Measurements from ENCODE around the gene ELOVL2.
"Not testable (repeated sequence)": the region's sequence is repeated elsewhere in the genome, so short reads cannot be mapped to it uniquely, and the experiment has no call there.

Gene ELOVL2

DNA sequence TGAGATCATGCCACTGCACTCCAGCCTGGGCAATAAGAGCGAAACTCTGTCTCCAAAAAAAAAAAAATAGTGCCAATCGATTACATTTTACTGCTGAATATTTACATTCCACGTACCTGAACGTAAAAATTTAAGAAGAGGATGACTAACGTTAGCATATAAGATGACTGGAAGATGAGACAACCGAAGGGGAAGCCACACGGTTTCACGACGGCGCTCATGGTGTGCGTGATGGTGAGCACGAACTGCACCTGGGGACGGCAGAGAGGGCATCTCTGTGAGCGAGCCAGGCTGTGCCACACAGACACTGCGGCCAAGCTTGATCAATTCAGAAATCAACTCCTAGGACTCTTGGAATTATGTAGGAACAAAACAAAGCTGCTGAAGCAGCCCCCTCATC, 54.5 kb downstream of the ELOVL2 start:
- DNase-seq = no peak

DNA sequence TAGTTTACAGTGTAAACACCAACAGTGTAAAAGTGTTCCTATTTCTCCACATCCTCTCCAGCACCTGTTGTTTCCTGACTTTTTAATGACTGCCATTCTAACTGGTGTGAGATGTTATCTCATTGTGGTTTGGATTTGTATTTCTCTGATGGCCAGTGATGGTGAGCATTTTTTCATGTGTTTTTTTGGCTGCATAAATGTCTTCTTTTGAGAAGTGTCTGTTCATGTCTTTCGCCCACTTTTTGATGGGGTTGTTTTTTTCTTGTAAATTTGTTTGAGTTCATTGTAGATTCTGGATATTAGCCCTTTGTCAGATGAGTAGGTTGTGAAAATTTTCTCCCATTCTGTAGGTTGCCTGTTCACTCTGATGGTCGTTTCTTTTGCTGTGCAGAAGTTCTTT, 59.1 kb downstream of the ELOVL2 start:
- H3K4me3 Mint-ChIP-seq, DNase-seq, H3K27ac Mint-ChIP-seq, H3K9me3 Mint-ChIP-seq, H3K4me1 Mint-ChIP-seq, ATAC-seq: not testable (repeated sequence)
- peaks cover 27% of the 10 kb centered on the region for H3K27me3 Mint-ChIP-seq

More for the DNA sequence above, 54.5 kb downstream of the ELOVL2 start:
- Mint-ChIP-seq H3K4me3 (no peak overlapping the region), H3K9me3 (peaks cover 0 to 5% of the 10 kb centered on the region in 2 donors), H3K27me3 (peaks cover 18% of the 10 kb centered on the region), H3K27ac (no peak overlapping the region), H3K4me1 (no peaks in the 10 kb centered on the region)
- ATAC-seq = no peak

DNA sequence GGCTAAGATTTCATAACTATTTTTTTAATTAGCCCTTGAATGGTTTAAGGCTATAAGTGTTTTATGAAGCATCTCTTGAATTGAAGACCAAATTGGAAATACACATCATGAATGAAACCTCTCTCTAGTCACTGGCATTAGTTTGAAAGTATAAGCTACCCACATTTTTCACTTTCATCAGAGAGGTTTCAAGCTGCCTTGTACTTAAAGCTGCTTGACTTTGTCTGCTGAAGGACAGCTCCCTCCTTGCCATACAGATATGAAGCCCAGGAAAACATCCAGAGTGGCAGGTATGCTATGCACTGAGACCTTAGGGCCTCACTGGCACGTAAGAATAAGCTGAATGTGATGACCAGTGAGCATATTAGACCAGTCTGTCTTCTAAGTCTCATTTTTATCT, 62.7 kb downstream of the ELOVL2 start:
- H3K27ac Mint-ChIP-seq = peak overlapping the region in 1 of 2 donors; percentile 78
- H3K27me3 Mint-ChIP-seq = peaks cover 21% of the 10 kb centered on the region
- H3K4me1 Mint-ChIP-seq = no peaks in the 10 kb centered on the region
- no peak for ATAC-seq
- DNase-seq = no peak
- no peaks in the 10 kb centered on the region for H3K9me3 Mint-ChIP-seq
- H3K4me3 Mint-ChIP-seq = no peak overlapping the region

DNA sequence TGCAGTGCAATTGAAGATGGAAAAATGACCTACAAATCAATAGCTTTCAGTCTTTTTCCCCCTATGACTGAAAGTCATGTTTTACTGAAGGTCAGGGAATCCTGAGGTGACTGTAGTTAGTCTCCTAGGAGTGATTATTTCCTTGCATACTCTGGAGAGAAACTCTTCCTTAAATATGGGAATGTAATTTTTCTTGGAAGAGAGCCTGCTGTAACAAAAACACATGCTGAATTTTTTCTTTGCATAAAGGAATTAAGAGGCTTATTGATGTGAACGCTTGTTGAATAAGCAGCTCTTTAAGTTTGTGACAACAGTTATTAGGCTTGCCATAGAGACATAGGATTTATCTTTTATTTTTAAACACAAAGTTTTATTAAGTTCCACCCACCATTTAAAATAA, 64.5 kb downstream of the ELOVL2 start:
- no peak for DNase-seq
- ATAC-seq = no peak
- H3K4me1 Mint-ChIP-seq = no peaks in the 10 kb centered on the region
- no peak overlapping the region for H3K4me3 Mint-ChIP-seq
- H3K27me3 Mint-ChIP-seq = peaks cover 21% of the 10 kb centered on the region
- no peaks in the 10 kb centered on the region for H3K9me3 Mint-ChIP-seq
- H3K27ac Mint-ChIP-seq = no peak overlapping the region

DNA sequence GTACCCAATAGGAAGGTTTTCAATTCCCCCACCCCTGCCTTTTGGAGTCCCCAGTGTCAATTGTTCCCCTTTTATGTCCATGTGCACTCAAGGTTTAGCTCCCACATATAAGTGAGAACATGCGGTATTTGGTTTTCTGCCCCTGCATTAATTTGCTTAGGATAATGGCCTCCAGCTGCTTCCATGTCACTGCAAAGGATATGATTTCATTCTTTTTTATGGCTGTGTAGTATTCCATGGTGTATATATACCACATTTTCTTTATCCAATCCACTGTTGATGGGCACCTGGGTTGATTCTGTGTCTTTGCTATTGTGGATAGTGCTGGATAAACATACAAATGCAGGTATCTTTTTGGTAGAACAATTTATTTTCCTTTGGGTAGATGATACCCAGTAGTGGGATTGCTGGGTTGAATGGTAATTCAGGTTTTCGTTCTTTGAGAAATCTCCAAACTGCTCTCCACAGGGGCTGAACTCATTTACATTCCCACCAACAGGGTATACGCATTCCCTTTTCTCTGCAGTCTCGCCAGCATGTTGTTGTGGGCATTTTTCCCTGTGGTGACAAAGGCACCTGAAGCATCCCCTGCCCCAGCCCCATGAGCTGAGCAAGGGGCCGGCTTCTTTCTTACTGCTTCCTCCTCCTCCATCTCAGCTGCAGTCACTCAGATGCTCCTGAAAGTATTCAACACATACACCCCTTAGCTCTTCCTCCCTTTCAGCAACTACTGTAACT, 66.7 kb downstream of the ELOVL2 start:
- DNase-seq (no peak), ATAC-seq (no peak)
- no peaks in the 10 kb centered on the region for H3K4me1 Mint-ChIP-seq
- peaks cover 21% of the 10 kb centered on the region for H3K27me3 Mint-ChIP-seq
- no peaks in the 10 kb centered on the region for H3K9me3 Mint-ChIP-seq
- no peak overlapping the region for H3K27ac Mint-ChIP-seq
- no peak overlapping the region for H3K4me3 Mint-ChIP-seq

DNA sequence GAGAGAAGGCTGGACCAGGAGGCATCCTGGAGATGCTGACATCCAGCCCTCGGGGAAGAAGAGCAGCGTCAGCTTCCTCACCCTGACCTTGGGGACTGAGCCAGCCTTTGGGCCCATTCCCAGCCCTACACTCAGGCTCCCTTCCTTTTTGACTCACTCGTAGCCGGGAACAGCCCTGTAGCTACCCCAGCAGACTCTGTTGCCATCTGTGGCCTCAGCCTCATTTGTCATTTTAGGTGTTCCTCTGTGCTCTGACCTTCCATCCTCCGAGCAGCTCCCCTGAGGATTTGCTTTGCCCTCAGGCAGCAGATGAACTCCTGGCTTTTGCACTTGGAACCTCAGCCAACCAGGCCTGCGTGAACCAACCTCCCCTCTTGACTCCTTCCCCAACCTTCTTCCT, 67.5 kb downstream of the ELOVL2 start:
- ATAC-seq (no peak), DNase-seq (no peak)
- Mint-ChIP-seq H3K27ac (no peak overlapping the region), H3K9me3 (no peaks in the 10 kb centered on the region), H3K27me3 (peaks cover 13% of the 10 kb centered on the region), H3K4me1 (no peaks in the 10 kb centered on the region), H3K4me3 (no peak overlapping the region)

DNA sequence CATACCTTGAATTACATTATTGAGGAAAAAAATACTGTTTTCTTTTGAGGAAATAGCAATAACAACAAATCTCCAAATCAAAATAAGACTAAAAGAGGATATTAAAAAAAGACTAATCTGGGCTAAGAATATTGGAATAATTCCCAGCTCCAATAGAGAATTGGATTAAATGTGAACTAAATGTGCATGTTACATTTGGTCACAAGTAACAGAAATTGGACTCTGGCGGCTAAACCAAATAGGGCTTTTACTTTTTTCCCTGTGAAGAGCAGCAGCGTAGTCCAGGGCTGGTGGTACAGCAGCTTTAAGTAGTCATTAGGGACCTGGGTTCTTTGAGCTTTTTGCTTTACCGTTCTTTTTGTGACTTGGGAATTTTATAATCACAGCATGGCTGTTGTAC, 71.9 kb downstream of the ELOVL2 start:
- Mint-ChIP-seq H3K4me3 (no peak overlapping the region), H3K9me3 (no peaks in the 10 kb centered on the region), H3K27ac (no peak overlapping the region), H3K4me1 (no peaks in the 10 kb centered on the region), H3K27me3 (peaks cover 9% of the 10 kb centered on the region)
- no peak for ATAC-seq
- no peak for DNase-seq

DNA sequence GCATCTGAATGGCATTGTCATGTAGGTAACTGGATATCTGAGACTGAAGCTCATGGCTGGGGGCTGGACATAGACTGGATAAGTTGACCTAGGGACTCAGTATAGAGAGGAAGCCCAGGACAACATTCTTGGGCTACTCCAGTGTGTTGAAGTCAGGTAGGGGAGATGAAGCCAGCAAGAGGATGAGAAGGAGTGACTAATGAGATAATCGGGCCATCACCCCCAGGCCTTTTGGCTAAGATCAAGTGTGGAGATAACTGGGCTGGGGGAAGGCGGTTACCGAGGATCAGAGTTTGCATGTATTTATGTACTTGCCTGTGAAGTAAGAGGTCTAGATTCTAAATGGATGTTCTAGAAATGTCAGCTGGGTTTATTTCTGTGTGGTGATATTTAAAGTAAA, 73.4 kb downstream of the ELOVL2 start:
- H3K4me1 Mint-ChIP-seq = no peaks in the 10 kb centered on the region
- H3K27me3 Mint-ChIP-seq = peaks cover 9% of the 10 kb centered on the region
- H3K9me3 Mint-ChIP-seq = no peaks in the 10 kb centered on the region
- no peak for DNase-seq
- H3K27ac Mint-ChIP-seq = no peak overlapping the region
- H3K4me3 Mint-ChIP-seq = no peak overlapping the region
- ATAC-seq = no peak

DNA sequence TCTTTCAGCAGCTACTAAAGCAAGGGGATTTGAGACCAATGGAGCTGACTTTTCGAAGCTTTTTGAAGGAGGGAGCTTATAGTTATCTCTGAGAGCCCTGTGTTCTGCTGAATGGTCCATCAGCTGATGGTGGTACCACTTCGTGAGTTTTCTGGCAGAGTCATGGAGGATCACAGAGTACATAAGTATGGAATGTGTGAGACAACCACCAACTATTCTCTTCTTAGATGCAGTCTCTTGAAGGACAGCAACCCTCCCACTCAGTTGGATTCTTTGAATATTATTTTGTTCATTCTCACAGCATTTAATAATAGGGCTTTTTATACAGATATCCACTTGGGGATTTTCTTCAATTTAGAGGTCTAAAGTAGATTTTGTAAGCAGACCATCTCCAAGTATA, 75.3 kb downstream of the ELOVL2 start:
- Mint-ChIP-seq H3K4me1 (no peaks in the 10 kb centered on the region), H3K4me3 (no peak overlapping the region), H3K27ac (no peak overlapping the region), H3K27me3 (peaks cover 9% of the 10 kb centered on the region), H3K9me3 (no peaks in the 10 kb centered on the region)
- ATAC-seq (no peak), DNase-seq (no peak)

DNA sequence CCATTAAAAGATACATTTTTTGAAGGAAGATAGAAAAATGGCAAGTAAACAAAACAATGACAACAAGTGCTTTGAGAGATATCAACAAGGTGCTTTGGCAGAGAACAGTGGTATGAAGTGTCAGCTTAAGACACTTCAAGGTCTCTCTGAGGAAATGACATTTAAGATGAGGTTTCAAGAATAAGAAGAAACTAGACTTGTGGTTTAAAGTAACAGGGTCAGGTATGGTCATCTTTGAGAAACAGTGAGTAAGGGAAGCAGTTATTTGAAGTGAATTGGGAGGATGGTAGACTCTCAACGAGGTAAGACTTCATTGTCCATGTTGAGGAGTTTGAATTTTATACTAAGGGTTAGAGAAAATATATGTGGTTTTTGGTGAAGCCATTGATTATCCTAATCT, 79.4 kb downstream of the ELOVL2 start:
- Mint-ChIP-seq H3K27ac (no peak overlapping the region), H3K27me3 (peaks cover 13% of the 10 kb centered on the region), H3K9me3 (no peaks in the 10 kb centered on the region), H3K4me3 (no peak overlapping the region), H3K4me1 (no peaks in the 10 kb centered on the region)
- DNase-seq (no peak), ATAC-seq (peak; percentile 52)

DNA sequence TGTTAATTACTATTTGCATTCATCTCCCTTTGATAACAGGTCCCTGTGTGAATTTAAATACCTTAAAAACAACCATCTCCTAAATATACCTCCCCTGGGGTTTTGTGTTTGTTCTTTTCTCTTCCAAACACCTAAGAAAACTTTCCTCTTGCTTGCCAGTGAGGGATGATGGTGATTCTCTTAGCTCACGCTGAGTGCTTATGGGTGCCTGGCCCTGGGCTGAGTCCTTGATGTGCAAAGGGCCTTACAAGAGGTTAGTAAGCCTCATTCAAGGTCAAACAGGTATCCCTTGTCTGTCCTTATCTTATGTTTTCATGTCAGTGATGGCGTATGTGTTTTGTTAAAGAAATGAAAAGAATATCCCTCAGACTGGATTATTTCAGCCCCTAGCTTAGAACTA, 81.0 kb downstream of the ELOVL2 start:
- no peak for DNase-seq
- ATAC-seq = no peak
- no peaks in the 10 kb centered on the region for H3K4me1 Mint-ChIP-seq
- H3K27me3 Mint-ChIP-seq = peaks cover 22% of the 10 kb centered on the region
- H3K9me3 Mint-ChIP-seq = no peaks in the 10 kb centered on the region
- H3K27ac Mint-ChIP-seq = no peak overlapping the region
- H3K4me3 Mint-ChIP-seq = no peak overlapping the region

DNA sequence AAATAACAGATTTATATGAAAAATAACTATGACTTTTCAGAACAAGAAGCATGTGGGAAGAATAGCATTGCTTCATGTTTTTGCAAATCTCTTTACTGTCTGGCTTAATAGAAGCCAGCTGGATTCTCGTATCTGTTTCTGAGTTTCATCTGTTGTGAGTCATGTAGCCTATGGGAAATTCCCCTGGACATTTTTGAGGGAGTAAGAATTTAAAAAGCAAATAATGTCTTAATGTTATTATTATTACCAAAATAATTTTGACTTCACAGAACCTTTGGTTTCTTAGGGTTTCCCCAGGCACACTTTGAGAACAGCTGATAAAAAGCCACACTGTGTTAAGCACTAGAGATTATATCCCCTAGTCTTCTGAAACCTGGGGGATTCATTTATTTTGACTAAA, 81.4 kb downstream of the ELOVL2 start:
- Mint-ChIP-seq H3K27ac (no peak overlapping the region), H3K4me3 (no peak overlapping the region), H3K27me3 (peaks cover 22% of the 10 kb centered on the region), H3K9me3 (no peaks in the 10 kb centered on the region), H3K4me1 (no peaks in the 10 kb centered on the region)
- ATAC-seq (no peak), DNase-seq (no peak)

DNA sequence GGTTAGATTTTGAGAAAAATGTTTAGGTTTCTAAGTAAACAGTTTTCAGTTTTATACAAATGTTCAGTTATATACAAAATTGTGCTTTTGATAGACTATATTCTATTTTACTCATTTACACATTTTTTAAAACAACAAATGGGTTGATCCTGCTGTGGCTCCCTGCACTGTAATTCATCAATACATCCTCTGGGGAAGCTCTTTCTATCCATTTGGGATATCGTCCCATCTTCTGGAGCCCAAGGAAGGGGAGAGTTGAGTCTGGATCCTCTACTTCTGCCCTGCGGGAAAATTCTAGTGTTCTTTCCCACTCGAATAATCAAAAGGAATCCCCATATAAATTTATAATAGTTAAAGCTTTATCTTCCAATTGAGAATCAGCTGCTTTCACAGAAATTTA, 82.3 kb downstream of the ELOVL2 start:
- Mint-ChIP-seq H3K27me3 (peaks cover 22% of the 10 kb centered on the region), H3K27ac (no peak overlapping the region), H3K4me1 (no peaks in the 10 kb centered on the region), H3K9me3 (no peaks in the 10 kb centered on the region), H3K4me3 (no peak overlapping the region)
- no peak for ATAC-seq
- DNase-seq = no peak

DNA sequence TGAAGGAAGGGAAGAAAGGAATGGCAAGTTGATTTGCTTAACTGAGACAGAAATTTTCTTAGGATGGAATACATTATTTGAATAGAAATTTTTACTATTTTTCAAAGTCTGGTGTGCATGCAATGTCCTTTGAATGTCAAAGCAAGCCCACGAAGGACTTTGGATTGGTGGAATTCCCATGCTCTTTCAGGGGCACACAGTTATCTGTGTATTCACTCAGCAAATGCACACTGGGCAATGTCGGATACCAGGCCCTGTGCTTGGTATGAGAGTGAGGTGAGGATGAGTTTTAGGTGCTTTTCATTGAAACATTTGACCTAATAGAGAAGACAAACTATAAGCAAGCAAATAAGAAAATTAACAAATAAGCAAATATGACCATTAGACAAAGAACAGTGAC, 83.9 kb downstream of the ELOVL2 start:
- Mint-ChIP-seq H3K27me3 (peaks cover 22% of the 10 kb centered on the region), H3K27ac (no peak overlapping the region), H3K9me3 (no peaks in the 10 kb centered on the region), H3K4me3 (no peak overlapping the region), H3K4me1 (no peaks in the 10 kb centered on the region)
- DNase-seq (no peak), ATAC-seq (no peak)

DNA sequence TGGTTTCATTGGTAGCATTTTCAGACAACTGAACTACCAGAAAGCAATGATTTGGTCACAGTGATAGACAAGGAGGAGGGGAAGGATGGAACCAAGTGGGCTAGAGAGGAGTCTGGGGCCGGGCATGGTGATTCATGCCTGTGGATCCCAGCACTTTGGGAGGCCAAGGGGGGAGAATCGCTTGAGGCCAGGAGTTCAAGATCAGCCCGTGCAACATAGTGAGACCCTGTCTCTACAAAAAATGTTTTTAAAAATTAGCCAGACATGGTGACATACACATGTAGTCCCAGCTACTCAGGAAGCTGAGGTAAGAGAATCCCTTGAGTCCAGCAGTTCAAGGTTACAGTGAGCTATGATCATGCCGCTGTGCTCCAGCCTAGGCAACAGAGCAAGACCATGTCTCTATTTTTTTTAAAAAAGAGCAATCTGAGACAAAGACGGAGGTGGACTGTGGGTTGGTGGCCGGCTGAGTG, 86.7 kb downstream of the ELOVL2 start:
- Mint-ChIP-seq H3K4me1 (no peaks in the 10 kb centered on the region), H3K4me3 (no peak overlapping the region), H3K27me3 (peaks cover 39% of the 10 kb centered on the region), H3K27ac (no peak overlapping the region), H3K9me3 (no peaks in the 10 kb centered on the region)
- ATAC-seq (no peak), DNase-seq (no peak)

DNA sequence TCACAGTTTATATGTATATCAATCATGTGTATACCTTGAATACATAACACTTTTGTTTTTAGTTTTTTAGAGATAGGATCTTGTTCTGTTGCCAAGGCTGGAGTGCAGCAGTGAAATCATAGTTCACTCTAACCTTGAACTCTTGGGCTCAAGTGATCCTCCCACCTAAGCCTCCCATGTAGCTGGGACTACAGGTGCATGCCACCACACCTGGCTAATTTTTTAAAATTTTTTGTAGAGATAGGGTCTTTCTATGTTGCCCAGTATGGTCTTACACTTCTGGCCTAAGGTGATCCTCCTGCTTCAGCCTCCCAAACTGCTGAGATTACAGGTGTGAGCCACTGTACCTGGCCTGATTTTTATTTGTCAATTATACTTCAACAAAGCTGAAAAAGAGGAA, 87.3 kb downstream of the ELOVL2 start:
- peaks cover 44% of the 10 kb centered on the region for H3K27me3 Mint-ChIP-seq
- H3K9me3 Mint-ChIP-seq = no peaks in the 10 kb centered on the region
- no peak for DNase-seq
- H3K4me1 Mint-ChIP-seq = no peaks in the 10 kb centered on the region
- no peak overlapping the region for H3K4me3 Mint-ChIP-seq
- no peak for ATAC-seq
- no peak overlapping the region for H3K27ac Mint-ChIP-seq

DNA sequence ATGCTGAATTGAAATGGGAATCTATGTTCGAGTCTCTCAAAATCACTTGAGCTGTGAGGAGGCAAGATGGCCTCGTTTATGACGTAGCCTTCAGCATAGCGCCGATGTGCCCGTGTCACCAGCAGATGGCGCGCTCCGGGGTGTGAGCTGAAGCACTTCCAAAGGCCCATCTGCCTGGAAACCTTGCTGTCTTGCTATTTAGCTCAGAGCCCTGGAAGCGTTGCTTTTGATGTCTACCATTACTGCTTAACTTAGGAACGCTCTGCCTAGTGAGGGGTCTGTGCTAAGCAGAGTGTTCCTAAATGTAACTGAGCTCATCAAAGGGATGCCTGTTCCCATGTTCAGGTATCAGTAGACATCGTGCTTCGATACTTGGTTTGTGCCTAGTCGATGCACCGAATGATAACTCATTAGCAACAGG, 89.5 kb downstream of the ELOVL2 start:
- Mint-ChIP-seq H3K27ac (no peak overlapping the region), H3K27me3 (peaks cover 39% of the 10 kb centered on the region), H3K9me3 (no peaks in the 10 kb centered on the region), H3K4me3 (no peak overlapping the region), H3K4me1 (no peaks in the 10 kb centered on the region)
- ATAC-seq (peak; percentile 83), DNase-seq (peak; percentile 71 to 74)

Measured in stimulated activated naive CD8-positive, alpha-beta T cell treated with anti-CD3 and anti-CD28 coated beads, Interleukin-15, amount 100 ng/mL, for 72 hours (primary cell).